Measurements from ENCODE around the gene GIMAP8.

GRCh38 chr7:150443793-150444540, 6.5 kb upstream of the GIMAP8 start:
- no peak for TF ChIP-seq EZH2 (optimal IDR thresholded peaks at IDR 0.05; ENCODE audit: low read depth, low read length)
- TF ChIP-seq CTCF (IDR thresholded peaks at IDR 0.05; ENCODE audit: low read length), result no peak
- TF ChIP-seq EZH2phosphoT487 (IDR thresholded peaks at IDR 0.05; ENCODE audit: low read length), result no peak
